Epithelial cell of esophagus (primary cell): ENCODE measurements around the gene PRKCB.

Source experiments
- DNase-seq: peaks from one replicate; pipeline ENCODE4 v3.0.0; 2010; ENCODE audit warnings: low read depth
- H3K4me3 ChIP-seq: 2 replicates; pipeline ENCODE4 v1.5.1; 2011; ENCODE audit warnings: mild to moderate bottlenecking, low read length, control low read depth
- TF ChIP-seq, protein P1 (sequence below): IDR thresholded peaks from 2 replicates; pipeline ENCODE4 v1.5.1; 2011; ENCODE audit warnings: low read depth, mild to moderate bottlenecking, low read length, control low read depth, inconsistent platforms; ENCODE audit not compliant: insufficient read depth; ENCODE audit errors: missing control alignments

Gene PRKCB

DNA sequence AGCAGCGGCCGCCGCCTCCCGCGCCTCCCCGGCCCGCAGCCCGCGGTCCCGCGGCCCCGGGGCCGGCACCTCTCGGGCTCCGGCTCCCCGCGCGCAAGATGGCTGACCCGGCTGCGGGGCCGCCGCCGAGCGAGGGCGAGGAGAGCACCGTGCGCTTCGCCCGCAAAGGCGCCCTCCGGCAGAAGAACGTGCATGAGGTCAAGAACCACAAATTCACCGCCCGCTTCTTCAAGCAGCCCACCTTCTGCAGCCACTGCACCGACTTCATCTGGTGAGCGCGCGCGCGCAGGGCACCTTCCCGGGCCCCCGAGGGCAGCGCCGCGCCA is 258 bp downstream of the PRKCB start:
- TF ChIP-seq, protein P1, sequence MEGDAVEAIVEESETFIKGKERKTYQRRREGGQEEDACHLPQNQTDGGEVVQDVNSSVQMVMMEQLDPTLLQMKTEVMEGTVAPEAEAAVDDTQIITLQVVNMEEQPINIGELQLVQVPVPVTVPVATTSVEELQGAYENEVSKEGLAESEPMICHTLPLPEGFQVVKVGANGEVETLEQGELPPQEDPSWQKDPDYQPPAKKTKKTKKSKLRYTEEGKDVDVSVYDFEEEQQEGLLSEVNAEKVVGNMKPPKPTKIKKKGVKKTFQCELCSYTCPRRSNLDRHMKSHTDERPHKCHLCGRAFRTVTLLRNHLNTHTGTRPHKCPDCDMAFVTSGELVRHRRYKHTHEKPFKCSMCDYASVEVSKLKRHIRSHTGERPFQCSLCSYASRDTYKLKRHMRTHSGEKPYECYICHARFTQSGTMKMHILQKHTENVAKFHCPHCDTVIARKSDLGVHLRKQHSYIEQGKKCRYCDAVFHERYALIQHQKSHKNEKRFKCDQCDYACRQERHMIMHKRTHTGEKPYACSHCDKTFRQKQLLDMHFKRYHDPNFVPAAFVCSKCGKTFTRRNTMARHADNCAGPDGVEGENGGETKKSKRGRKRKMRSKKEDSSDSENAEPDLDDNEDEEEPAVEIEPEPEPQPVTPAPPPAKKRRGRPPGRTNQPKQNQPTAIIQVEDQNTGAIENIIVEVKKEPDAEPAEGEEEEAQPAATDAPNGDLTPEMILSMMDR: no peak
- no peak for DNase-seq
- no peak overlapping the region for H3K4me3 ChIP-seq

DNA sequence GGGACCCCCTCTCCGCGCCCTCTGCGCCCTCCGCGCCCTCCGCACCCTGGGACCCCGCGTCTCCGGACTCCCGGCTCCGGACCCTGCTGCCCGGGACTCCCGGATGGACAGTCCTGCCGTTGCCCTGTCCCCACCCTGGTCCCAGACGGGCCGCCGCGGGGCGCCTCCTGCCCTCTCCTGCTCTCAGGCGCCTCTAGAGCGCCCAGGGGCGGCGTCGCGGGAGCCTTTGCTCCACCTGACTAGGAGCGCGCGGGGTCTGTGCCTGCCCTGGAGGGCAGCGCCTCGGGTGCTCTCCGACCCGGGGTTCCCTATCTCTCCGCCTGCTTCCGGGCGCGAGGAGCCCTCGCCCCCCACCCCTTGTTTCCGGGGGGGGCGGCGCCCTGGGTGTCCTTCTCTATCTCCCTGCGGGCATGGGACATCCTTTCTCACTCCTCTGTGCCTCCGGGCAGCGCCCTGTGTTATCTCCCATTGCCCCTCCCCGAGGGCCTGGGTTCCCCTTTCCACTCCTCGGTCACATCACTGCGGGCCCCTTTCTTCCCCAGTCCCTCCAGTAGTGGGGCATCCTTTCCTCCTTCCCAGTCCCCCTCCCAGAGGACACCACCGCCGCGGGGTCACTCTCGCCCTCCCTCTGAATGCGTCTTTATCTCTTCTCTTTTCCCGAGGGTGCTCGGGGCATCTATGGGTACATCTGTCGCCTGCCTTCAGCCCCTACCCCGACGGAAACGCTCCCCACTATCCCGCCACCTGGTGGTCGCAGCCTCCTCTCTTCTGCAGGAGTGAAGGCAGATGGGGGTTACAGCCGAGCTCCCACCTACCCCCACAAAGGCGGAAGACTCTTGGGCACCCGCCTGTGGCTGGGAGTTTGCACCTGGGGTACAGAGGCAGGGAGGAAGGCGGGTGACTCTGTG is 875 bp downstream of the PRKCB start:
- no peak for DNase-seq
- TF ChIP-seq, protein P1: no peak
- H3K4me3 ChIP-seq: no peak overlapping the region

DNA sequence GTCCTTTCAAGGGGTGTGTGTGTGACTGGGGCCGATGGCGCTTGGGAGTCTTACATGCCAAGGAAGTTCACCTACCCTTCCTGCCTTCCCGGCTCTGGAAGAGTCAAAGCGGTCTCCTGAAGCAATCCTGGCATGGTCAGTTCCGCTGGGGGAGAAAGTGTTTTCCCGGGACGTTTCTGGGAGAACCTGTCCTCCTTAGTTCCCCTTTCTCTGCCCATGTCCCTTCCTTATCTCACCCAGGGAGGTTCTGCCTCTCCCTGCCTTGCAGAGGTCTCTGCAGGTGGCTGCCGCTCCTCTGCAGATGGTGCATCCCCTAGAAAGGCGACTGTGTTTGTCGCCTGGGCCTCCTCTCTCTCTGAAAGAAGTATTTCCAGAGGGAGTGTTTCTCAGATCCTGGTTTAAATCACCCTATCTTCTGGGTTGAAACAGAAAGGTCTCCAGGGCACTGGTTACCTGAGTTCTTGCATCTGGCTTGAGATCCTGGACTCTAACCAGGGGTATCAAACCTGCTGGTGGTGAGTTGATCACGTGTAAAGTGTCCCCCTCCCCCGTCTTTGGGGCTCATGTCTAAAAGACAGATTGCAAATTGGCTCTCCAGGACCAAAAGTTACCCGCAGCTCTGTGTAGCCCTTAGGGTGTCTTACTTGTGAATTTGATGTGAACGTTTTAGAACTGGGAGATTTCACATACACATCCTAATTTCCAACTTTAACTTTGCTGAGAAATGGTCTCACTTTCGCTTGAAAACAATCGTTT is 1.9 kb downstream of the PRKCB start:
- no peak for DNase-seq
- TF ChIP-seq, protein P1: no peak
- no peak overlapping the region for H3K4me3 ChIP-seq

DNA sequence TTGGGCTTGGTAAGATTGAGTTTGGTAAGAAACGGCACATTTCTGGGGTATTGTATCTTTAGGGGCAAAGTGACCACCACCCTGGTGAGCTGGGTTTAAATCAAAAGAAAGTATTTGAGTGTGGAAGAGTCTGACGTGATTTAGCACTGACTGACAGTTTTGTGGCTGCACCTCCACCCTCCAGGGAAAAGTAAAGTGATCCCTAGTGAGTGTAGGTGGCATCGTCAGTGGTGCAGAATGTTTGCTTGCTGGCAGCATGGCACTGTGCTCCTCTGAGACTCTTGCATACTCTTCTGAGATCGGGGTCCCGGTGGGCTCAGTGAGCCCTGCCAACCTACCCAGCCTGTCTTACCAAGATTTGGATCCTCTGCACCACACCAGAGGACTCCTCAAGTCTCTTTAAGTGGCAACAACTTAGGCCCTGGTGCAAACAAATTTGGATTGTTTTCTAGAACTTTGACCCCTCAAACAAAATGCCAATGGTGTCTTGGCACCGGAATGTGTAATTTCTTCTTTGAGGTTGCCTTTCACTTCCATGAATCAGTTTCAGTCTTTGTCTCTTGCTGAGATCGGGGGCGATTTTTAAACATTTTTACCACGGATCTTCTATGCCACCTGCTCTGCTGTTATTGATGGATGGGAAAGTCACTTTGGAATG is 2.8 kb downstream of the PRKCB start:
- no peak for DNase-seq
- no peak overlapping the region for H3K4me3 ChIP-seq

DNA sequence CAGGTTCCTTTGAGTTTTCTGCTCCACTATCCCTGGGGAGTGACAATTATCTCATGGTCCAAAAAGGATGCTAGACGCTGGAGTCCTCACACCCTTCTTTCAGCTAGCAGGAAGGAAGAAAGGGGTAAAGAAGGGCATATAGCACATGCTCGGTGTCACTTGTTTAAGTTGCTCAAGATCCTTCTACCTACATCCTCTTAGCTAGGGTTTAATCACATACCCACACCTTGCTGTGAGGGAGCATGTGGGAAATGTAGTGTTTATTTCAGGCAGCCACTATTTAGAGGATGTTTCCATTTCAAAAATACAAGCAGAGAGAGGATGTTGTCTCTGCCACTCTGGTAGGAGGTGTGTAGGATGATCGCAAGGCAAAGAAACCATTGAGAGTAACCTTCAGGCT is 4.5 kb downstream of the PRKCB start:
- H3K4me3 ChIP-seq: no peak overlapping the region
- TF ChIP-seq, protein P1: no peak
- no peak for DNase-seq

More for the DNA sequence above, 2.8 kb downstream of the PRKCB start:
- TF ChIP-seq, protein P1: no peak

DNA sequence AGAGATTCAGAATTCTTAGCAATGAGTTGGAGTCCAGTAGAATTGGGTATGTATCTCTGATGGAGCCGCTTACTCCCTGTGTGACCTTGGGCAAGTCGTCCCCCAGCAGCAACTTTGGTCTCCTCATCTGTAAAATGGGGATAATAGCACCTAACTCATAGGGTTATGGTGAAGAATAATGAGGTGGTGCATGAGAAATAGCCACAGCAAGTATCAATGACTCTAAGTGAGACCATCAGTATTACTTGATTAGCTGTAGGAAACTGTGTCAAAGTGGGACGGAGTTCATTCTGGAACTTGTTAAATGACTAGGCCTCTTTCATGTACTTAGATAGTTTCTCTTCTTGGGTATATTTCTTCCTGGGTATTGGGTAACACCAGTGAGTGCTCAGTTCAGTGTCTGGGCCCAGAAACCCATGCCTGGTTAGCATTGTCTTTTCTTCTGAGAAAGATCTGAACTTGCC is 6.4 kb downstream of the PRKCB start:
- TF ChIP-seq, protein P1: no peak
- no peak overlapping the region for H3K4me3 ChIP-seq
- no peak for DNase-seq
